GM21723 (cell line): Measurements from ENCODE around the gene RUVBL2.

Experiments used
- ATAC-seq: cut with Tn5 transposase; IDR thresholded peaks from one replicate; pipeline ENCODE4 v1.9.1; 2021; ENCODE audit warnings: mild to moderate bottlenecking, moderate library complexity; ENCODE audit not compliant: unreplicated experiment

RUVBL2 gene

GRCh38 chr19:48993175-48994034, at the start of gene RUVBL2, which contains the start of gene GYS1:
TSS of gene RUVBL2 (plus strand) at chr19:48993887. CDS start at chr19:48993912, 25 bp downstream.
TSS of gene GYS1 (minus strand) at chr19:48993309. CDS start at chr19:48993112, 197 bp downstream.
- peak; percentile 87 for ATAC-seq

GRCh38 chr19:48945415-48945814, 48.3 kb upstream of the RUVBL2 start:
- ATAC-seq: no peak

DNA sequence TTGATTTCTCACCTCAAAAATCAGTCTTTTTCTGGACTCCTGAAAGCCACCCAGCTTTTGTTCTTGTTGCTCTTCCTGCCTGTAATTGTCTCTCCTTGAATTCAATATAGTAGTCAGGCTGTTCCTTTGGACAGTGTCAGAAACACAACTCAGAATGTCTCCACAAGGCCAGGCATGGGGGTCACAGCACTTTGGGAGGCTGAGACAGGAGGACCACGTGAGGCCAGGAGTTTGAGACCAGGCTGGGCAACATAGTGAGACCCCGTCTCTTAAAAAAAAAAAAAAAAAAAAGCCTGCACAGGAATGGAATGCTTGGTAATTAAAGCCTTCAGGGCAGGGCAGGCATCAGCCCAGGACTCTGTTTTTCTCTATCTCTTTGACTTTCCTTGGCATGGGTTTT, 47.9 kb upstream of the RUVBL2 start:
- no peak for ATAC-seq

GRCh38 chr19:48946463-48947257, 47.0 kb upstream of the RUVBL2 start:
- ATAC-seq: no peak

- no peak for ATAC-seq
Measured at GRCh38 chr19:48947258-48947542, 46.5 kb upstream of the RUVBL2 start.

- no peak for ATAC-seq
Measured at GRCh38 chr19:48950159-48950558, 43.5 kb upstream of the RUVBL2 start.

GRCh38 chr19:48950830-48951519, 42.7 kb upstream of the RUVBL2 start:
- ATAC-seq: no peak

GRCh38 chr19:48953141-48953540, 40.5 kb upstream of the RUVBL2 start:
- no peak for ATAC-seq

- ATAC-seq: no peak
Measured at GRCh38 chr19:48953990-48954594, 39.6 kb upstream of the RUVBL2 start.

DNA sequence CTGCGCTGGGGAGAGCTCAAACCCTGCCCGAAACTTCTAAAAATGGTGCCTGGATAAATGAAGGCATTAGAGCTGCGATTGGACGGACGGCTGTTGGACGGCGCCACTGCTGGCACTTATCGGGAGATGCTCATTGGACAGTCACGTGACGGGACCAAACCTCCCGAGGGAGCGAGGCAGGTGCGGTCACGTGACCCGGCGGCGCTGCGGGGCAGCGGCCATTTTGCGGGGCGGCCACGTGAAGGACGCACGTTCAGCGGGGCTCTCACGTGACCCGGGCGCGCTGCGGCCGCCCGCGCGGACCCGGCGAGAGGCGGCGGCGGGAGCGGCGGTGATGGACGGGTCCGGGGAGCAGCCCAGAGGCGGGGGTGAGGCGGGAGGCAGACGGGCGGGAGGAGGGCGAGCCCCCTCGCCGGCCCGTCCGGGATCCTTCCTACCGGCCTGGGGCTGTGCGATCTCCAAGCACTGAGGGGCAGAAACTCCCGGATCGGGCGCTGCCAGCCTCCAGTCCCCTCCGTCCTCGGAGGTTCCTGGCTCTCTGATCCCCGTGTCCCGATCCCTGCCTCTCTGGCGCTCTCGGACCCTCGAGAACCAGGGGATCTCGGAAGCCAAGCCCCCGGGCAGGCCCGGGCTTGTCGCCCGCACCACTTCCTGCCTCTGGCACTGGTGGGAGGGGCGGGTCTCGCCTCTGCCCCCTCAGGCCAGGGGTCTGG, 38.9 kb upstream of the RUVBL2 start, which contains the start of gene BAX:
BAX (plus strand) TSS at position 281 of the 713 bp plus-strand sequence; CDS start at position 335, 54 bp downstream.
- peak; percentile 81 for ATAC-seq

DNA sequence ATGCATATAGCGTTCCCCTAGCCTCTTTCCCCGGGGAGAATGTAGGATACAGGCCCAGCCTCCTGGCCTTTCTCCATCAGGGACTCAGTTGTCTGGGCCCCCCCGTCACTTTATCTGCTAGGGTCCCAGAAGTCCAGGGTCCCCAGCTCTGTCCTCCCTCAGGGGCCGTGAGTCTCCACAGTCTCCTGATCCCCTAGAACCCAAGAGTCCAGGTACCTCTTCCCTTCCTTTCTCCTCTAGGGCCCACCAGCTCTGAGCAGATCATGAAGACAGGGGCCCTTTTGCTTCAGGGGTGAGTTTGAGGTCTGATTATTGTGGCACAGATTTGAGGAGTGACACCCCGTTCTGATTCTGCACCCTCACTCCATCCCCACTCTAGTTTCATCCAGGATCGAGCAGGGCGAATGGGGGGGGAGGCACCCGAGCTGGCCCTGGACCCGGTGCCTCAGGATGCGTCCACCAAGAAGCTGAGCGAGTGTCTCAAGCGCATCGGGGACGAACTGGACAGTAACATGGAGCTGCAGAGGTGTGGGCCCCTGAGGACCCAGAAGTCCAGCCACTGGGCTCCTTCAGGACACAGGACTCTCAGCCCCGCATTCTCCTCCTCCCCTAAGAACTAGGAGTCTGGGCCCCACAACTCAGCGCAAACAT, 38.3 kb upstream of the RUVBL2 start:
- ATAC-seq: peak; percentile 6

DNA sequence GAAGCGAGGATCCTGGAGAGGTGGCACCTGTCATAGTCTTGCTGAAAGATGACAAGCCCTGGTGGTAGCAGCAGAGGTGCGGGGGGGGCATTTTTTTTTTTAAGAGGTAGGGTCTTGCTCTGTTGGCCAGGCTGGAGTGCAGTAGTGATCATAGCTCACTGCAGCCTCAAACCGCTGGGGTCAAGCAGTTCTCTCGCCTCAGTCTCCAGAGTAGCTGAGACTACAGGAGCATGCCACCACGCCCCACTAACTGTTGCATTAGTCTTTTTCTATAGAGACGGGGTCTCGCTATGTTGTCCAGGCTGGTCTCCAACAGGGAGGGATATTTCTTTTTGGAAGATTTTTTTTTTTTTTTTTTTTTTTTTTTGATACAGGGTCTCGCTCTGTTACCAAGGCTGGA, 35.7 kb upstream of the RUVBL2 start:
- ATAC-seq: no peak

DNA sequence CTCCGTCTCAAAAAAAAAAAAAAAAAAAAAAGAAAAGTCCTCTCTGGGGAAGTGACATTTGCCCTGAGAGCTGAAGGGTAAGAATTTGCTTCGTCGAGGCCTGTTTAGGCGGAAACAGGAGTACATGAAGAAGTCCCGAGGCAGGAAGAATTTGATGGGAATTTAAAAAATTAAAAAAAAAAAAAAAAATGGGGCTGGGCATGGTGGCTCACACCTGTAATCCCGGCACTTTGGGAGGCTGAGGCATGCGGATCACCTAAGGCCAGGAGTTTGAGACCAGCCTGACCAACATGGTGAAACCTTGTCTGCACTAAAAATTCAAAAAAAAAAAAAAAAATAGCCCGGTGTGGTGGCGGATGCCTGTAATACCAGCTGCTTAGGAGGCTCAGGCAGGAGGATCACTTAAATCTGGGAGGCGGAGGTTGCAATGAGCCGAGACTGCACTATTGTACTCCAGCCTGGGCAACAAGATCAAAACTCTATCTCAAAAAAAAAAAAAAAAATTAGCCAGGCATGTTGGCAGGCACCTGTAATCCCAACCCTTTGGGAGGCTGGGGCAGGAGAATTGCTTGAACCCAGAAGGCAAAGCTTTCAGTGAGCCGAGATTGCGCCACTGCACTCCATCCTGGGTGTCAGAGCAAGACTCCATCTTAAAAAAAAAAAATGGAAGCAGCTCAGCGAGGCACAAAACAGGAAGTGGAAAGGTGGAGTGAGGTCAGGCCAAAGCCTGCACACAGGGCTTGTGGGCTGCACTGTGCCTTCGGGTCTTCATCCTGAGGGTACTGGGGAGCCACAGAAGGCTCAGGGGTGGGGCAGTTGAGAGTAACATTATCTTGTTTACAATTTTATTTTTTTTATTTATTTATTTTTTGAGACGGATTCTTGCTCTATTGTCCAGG, 34.1 kb upstream of the RUVBL2 start:
- ATAC-seq: no peak

DNA sequence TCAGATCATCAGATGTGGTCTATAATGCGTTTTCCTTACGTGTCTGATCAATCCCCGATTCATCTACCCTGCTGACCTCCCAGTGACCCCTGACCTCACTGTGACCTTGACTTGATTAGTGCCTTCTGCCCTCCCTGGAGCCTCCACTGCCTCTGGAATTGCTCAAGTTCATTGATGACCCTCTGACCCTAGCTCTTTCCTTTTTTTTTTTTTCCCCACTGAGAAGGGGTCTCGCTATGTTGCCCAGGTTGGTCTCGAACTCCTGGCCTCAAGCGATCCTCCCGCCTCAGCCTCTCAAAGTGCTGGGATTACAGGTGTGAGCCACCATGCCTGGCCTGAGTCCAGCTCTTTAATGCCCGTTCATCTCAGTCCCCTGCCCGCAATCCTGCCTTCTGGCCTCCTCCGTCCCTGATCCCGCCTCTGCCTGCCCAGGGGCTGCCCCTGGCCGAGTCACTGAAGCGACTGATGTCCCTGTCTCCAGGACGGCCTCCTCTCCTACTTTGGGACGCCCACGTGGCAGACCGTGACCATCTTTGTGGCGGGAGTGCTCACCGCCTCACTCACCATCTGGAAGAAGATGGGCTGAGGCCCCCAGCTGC, 32.5 kb upstream of the RUVBL2 start:
- ATAC-seq: no peak

GRCh38 chr19:48961673-48962028, 32.0 kb upstream of the RUVBL2 start:
- no peak for ATAC-seq

GRCh38 chr19:48962029-48962848, 31.4 kb upstream of the RUVBL2 start:
- ATAC-seq: peak; percentile 45

- ATAC-seq: no peak
Measured at GRCh38 chr19:48962849-48963165, 30.9 kb upstream of the RUVBL2 start.
